Measurements from ENCODE around the gene PLCXD3. TPM values are rescaled to one million over a fixed set of nuclear protein-coding genes. Genes with fewer than 3 reads are reported as not detected.

PLCXD3 gene
- total RNA-seq, 1 donor from 2014 or later, result not detected

DNA sequence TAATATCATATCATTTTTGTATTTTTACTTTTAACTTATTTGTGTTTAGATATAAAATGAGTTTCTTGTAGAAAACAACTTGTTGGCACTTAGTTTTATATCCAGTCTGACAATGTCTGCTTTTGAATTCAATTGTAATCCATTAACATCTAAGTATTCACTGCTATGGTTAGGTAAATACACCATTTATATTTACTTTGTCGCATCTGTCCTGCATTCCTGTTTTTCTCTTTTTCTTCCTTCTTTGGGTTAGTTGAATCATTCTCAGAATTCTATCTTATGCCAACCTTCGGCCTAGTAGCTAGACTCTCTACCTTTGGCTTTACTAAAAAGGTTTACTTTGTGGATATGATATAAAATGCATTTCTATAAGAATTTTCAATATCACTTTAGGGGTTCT, 107.6 kb downstream of the PLCXD3 start:
- Mint-ChIP-seq H3K27ac (ENCODE audit: unreplicated experiment) (no peak overlapping the region), H3K9me3 (ENCODE audit: low read depth) (peaks cover 21% of the 10 kb centered on the region), H3K4me3 (ENCODE audit: unreplicated experiment) (no peak overlapping the region), H3K27me3 (ENCODE audit: low read depth) (peaks cover 3% of the 10 kb centered on the region), H3K36me3 (ENCODE audit: low read depth) (no peaks in the 10 kb centered on the region), H3K4me1 (ENCODE audit: low read depth) (no peaks in the 10 kb centered on the region)
- no peak for DNase-seq (ENCODE audit: low spot score)
- TF ChIP-seq, protein P1, sequence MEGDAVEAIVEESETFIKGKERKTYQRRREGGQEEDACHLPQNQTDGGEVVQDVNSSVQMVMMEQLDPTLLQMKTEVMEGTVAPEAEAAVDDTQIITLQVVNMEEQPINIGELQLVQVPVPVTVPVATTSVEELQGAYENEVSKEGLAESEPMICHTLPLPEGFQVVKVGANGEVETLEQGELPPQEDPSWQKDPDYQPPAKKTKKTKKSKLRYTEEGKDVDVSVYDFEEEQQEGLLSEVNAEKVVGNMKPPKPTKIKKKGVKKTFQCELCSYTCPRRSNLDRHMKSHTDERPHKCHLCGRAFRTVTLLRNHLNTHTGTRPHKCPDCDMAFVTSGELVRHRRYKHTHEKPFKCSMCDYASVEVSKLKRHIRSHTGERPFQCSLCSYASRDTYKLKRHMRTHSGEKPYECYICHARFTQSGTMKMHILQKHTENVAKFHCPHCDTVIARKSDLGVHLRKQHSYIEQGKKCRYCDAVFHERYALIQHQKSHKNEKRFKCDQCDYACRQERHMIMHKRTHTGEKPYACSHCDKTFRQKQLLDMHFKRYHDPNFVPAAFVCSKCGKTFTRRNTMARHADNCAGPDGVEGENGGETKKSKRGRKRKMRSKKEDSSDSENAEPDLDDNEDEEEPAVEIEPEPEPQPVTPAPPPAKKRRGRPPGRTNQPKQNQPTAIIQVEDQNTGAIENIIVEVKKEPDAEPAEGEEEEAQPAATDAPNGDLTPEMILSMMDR (IDR thresholded peaks at IDR 0.05), result no peak

GRCh38 chr5:41399839-41400238, 110.6 kb downstream of the PLCXD3 start:
- DNase-seq (ENCODE audit: low spot score), result no peak
- Mint-ChIP-seq H3K4me3 (ENCODE audit: unreplicated experiment) (no peak overlapping the region), H3K4me1 (ENCODE audit: low read depth) (no peaks in the 10 kb centered on the region), H3K27ac (ENCODE audit: unreplicated experiment) (no peak overlapping the region), H3K27me3 (ENCODE audit: low read depth) (peaks cover 2% of the 10 kb centered on the region), H3K9me3 (ENCODE audit: low read depth) (peaks cover 38% of the 10 kb centered on the region), H3K36me3 (ENCODE audit: low read depth) (no peaks in the 10 kb centered on the region)
- TF ChIP-seq, protein P1 (IDR thresholded peaks at IDR 0.05), result no peak

GRCh38 chr5:41392016-41392415, 118.4 kb downstream of the PLCXD3 start:
- no peaks in the 10 kb centered on the region for H3K4me1 Mint-ChIP-seq (ENCODE audit: low read depth)
- no peak for DNase-seq (ENCODE audit: low spot score)
- peaks cover 20% of the 10 kb centered on the region for H3K9me3 Mint-ChIP-seq (ENCODE audit: low read depth)
- no peaks in the 10 kb centered on the region for H3K36me3 Mint-ChIP-seq (ENCODE audit: low read depth)
- H3K27me3 Mint-ChIP-seq (ENCODE audit: low read depth), result no peaks in the 10 kb centered on the region
- H3K4me3 Mint-ChIP-seq (ENCODE audit: unreplicated experiment), result no peak overlapping the region
- TF ChIP-seq, protein P1 (IDR thresholded peaks at IDR 0.05), result no peak
- no peak overlapping the region for H3K27ac Mint-ChIP-seq (ENCODE audit: unreplicated experiment)

DNA sequence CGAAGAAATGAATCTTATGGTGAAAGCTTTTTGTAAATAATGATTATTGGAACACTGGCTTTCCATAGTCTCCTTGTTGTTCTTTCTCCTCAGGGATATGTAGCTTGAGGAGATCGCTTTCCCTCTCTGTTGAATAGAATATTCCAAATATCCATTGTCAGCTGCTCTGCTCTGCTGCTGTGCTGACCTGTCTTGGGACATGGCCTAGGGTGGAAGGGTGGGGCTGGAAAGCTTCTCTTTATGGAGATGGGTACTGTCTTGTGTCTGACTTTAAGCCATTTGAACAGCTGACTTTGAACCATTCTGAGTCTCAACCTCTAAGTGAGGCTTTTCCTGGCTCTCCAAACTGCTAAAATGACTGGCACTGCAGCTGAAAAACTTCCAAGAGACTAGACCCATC, 135.8 kb downstream of the PLCXD3 start:
- Mint-ChIP-seq H3K4me1 (ENCODE audit: low read depth) (no peaks in the 10 kb centered on the region), H3K9me3 (ENCODE audit: low read depth) (no peaks in the 10 kb centered on the region), H3K27ac (ENCODE audit: unreplicated experiment) (no peak overlapping the region), H3K36me3 (ENCODE audit: low read depth) (no peaks in the 10 kb centered on the region), H3K27me3 (ENCODE audit: low read depth) (peaks cover 6% of the 10 kb centered on the region), H3K4me3 (ENCODE audit: unreplicated experiment) (no peak overlapping the region)
- TF ChIP-seq, protein P1 (IDR thresholded peaks at IDR 0.05), result no peak
- no peak for DNase-seq (ENCODE audit: low spot score)

GRCh38 chr5:41373230-41373629, 137.2 kb downstream of the PLCXD3 start:
- Mint-ChIP-seq H3K27ac (ENCODE audit: unreplicated experiment) (no peak overlapping the region), H3K4me1 (ENCODE audit: low read depth) (no peaks in the 10 kb centered on the region), H3K9me3 (ENCODE audit: low read depth) (no peaks in the 10 kb centered on the region), H3K36me3 (ENCODE audit: low read depth) (no peaks in the 10 kb centered on the region), H3K27me3 (ENCODE audit: low read depth) (peaks cover 6% of the 10 kb centered on the region), H3K4me3 (ENCODE audit: unreplicated experiment) (no peak overlapping the region)
- TF ChIP-seq, protein P1 (IDR thresholded peaks at IDR 0.05), result no peak
- DNase-seq (ENCODE audit: low spot score), result no peak
